Activated naive CD4-positive, alpha-beta T cell treated with anti-CD3 and anti-CD28 coated beads, Interleukin-2, amount 10 ng/mL, durations not matched to agents 5 hours and 36 hours (primary cell): Measurements from ENCODE around the gene OR1E1. TPM values are rescaled to one million over a fixed set of nuclear protein-coding genes. Genes with fewer than 3 reads are reported as not detected.

Source experiments
- total RNA-seq, 2 experiments: library from RNA; stranded (reverse); gene quantifications; one replicate each; pipeline ENCODE4 v1.2.3, GENCODE V29; 2021

Gene OR1E1, protein sequence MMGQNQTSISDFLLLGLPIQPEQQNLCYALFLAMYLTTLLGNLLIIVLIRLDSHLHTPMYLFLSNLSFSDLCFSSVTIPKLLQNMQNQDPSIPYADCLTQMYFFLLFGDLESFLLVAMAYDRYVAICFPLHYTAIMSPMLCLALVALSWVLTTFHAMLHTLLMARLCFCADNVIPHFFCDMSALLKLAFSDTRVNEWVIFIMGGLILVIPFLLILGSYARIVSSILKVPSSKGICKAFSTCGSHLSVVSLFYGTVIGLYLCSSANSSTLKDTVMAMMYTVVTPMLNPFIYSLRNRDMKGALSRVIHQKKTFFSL
- total RNA-seq = not detected

GRCh38 chr17:3398310-3398709, at the start of gene OR1E1:
Gene OR1E1 (minus strand): TSS chr17:3398410. CDS start chr17:3398410, 0 bp downstream.

GRCh38 chr17:3433741-3434140, 35.5 kb upstream of the OR1E1 start, which contains the start of gene OR1E2:
Gene OR1E2 (minus strand): TSS chr17:3433841. CDS start chr17:3433841, 0 bp downstream.

GRCh38 chr17:3411070-3411469, 12.9 kb upstream of the OR1E1 start, which contains the start of gene OR3A3:
Gene OR3A3 (plus strand): TSS chr17:3411370.

DNA sequence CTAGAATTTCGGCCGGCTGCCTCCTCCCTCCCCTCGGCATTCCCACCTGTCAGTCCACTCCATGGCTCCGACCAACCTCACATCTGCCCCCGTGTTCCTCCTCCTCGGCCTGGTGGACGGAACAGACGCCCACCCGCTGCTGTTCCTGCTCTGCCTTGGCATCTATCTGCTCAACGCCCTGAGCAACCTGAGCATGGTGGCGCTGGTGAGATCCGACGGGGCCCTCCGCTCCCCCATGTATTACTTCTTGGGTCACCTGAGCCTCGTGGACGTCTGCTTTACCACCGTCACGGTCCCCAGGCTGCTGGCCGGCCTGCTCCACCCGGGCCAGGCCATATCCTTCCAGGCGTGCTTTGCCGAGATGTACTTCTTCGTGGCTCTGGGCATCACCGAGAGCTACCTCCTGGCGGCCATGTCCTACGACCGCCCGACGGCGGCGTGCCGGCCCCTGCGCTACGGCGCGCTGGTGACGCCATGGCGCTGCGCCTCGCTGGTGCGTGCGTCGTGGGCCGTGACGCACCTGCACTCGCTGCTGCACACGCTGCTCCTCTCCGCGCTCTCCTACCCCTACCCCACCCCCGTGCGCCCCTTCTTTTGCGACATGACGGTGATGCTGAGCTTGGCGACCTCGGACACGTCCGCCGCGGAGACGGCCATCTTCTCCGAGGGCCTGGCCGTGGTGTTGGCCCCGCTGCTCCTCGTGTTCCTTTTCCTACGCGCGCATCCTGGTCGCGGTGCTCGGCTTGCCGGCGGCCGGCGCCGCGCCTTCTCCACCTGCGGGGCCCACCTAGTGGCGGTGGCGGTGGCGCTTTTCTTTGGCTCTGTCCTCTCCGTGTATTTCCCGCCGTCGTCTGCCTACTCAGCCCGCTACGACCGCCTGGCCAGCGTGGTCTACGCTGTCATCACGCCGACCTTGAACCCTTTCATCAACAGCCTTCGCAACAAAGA, 12.1 kb downstream of the OR1E1 start, which contains the start of gene OR3A2:
Gene OR3A2, minus strand, starts transcription at position 440 of the 948 bp plus-strand sequence.

Other genes starting within 250 kb of the OR1E1 start
- not detected for gene OR1A2, start 200.9 kb downstream of the OR1E1 start, total RNA-seq
- not detected for gene OR1A1, start 190.7 kb downstream of the OR1E1 start, total RNA-seq
- gene OR3A1, start 100.0 kb downstream of the OR1E1 start, total RNA-seq = under 1 TPM; 0.26 to 0.30 TPM
- gene OR3A2, start 12.1 kb downstream of the OR1E1 start, total RNA-seq = 1 to 10 TPM; 2.0 to 2.7 TPM
- gene OR3A3, start 13.0 kb upstream of the OR1E1 start, total RNA-seq = not detected
- not detected for gene OR1E2, start 35.4 kb upstream of the OR1E1 start, total RNA-seq
- not detected for gene SPATA22, start 73.4 kb upstream of the OR1E1 start, total RNA-seq
- not detected for gene ASPA, start 77.6 kb upstream of the OR1E1 start, total RNA-seq
- under 1 TPM in 1 of 2 experiments, not detected in 1; 0.05 TPM for gene TRPV3, start 159.4 kb upstream of the OR1E1 start, total RNA-seq
- 1 to 10 TPM; 4.0 TPM for gene TRPV1, start 211.0 kb upstream of the OR1E1 start, total RNA-seq
- 1 to 10 TPM; 9.0 to 9.6 TPM for gene SHPK, start 237.8 kb upstream of the OR1E1 start, total RNA-seq
- 10 to 100 TPM; 20.1 to 21.2 TPM for gene CTNS, start 238.3 kb upstream of the OR1E1 start, total RNA-seq